ENCODE results near the gene STAB2.

The STAB2 gene

GRCh38 chr12:103586132-103586531 lies 941 bp upstream of the STAB2 start:
- no peaks in the 10 kb centered on the region for H3K4me1 ChIP-seq (ENCODE audit: control insufficient read depth, insufficient read depth, low read length)
- no peak overlapping the region for H3K27ac ChIP-seq (ENCODE audit: low read depth, low read length)
- H3K4me3 ChIP-seq (ENCODE audit: low read depth, low read length), result no peak overlapping the region
- no peaks in the 10 kb centered on the region for H3K36me3 ChIP-seq (ENCODE audit: control insufficient read depth, insufficient read depth, low read length)
- H3K9me3 ChIP-seq (ENCODE audit: control insufficient read depth, insufficient read depth, low read depth, low read length), result no peaks in the 10 kb centered on the region
- no peak overlapping the region for H3K9ac ChIP-seq (ENCODE audit: low read length)
- H3K27me3 ChIP-seq (ENCODE audit: control insufficient read depth, insufficient read depth, low read length), result no peaks in the 10 kb centered on the region

- Histone ChIP-seq H3K27me3 (ENCODE audit: control insufficient read depth, insufficient read depth, low read length) (no peaks in the 10 kb centered on the region), H3K4me3 (ENCODE audit: low read depth, low read length) (no peak overlapping the region), H3K4me1 (ENCODE audit: control insufficient read depth, insufficient read depth, low read length) (no peaks in the 10 kb centered on the region), H3K27ac (ENCODE audit: low read depth, low read length) (no peak overlapping the region), H3K9ac (ENCODE audit: low read length) (no peak overlapping the region), H3K9me3 (ENCODE audit: control insufficient read depth, insufficient read depth, low read depth, low read length) (no peaks in the 10 kb centered on the region), H3K36me3 (ENCODE audit: control insufficient read depth, insufficient read depth, low read length) (no peaks in the 10 kb centered on the region)
Measured at GRCh38 chr12:103588680-103589079, 1.6 kb downstream of the STAB2 start.

GRCh38 chr12:103589517-103589916 lies 2.4 kb downstream of the STAB2 start:
- H3K36me3 ChIP-seq (ENCODE audit: control insufficient read depth, insufficient read depth, low read length), result no peaks in the 10 kb centered on the region
- H3K4me3 ChIP-seq (ENCODE audit: low read depth, low read length), result no peak overlapping the region
- H3K9me3 ChIP-seq (ENCODE audit: control insufficient read depth, insufficient read depth, low read depth, low read length), result no peaks in the 10 kb centered on the region
- H3K9ac ChIP-seq (ENCODE audit: low read length), result no peak overlapping the region
- H3K27ac ChIP-seq (ENCODE audit: low read depth, low read length), result no peak overlapping the region
- no peaks in the 10 kb centered on the region for H3K27me3 ChIP-seq (ENCODE audit: control insufficient read depth, insufficient read depth, low read length)
- H3K4me1 ChIP-seq (ENCODE audit: control insufficient read depth, insufficient read depth, low read length), result no peaks in the 10 kb centered on the region

DNA sequence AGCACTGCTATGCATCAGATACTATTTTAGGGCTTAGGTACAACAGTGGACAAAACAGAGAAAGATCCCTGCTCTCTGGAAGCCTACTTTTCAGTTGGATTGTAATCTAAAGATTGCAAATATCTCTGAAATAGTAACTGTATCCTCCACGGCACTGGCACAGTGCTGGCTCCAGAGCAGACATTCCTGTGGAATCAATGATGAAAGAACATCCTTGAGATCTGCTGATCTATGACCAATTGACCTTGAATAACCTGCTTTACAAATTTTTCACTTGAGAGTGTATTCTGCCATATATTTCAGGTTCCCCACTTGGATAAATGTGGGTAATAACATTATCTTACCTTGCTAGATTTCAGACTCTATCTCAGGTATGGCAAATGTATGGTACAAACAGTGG lies 3.2 kb downstream of the STAB2 start:
- no peaks in the 10 kb centered on the region for H3K36me3 ChIP-seq (ENCODE audit: control insufficient read depth, insufficient read depth, low read length)
- H3K9me3 ChIP-seq (ENCODE audit: control insufficient read depth, insufficient read depth, low read depth, low read length), result no peaks in the 10 kb centered on the region
- no peak overlapping the region for H3K4me3 ChIP-seq (ENCODE audit: low read depth, low read length)
- H3K27me3 ChIP-seq (ENCODE audit: control insufficient read depth, insufficient read depth, low read length), result no peaks in the 10 kb centered on the region
- no peak overlapping the region for H3K9ac ChIP-seq (ENCODE audit: low read length)
- no peak overlapping the region for H3K27ac ChIP-seq (ENCODE audit: low read depth, low read length)
- H3K4me1 ChIP-seq (ENCODE audit: control insufficient read depth, insufficient read depth, low read length), result no peaks in the 10 kb centered on the region

- no peaks in the 10 kb centered on the region for H3K4me1 ChIP-seq (ENCODE audit: control insufficient read depth, insufficient read depth, low read length)
- no peaks in the 10 kb centered on the region for H3K36me3 ChIP-seq (ENCODE audit: control insufficient read depth, insufficient read depth, low read length)
- no peaks in the 10 kb centered on the region for H3K27me3 ChIP-seq (ENCODE audit: control insufficient read depth, insufficient read depth, low read length)
- no peak overlapping the region for H3K4me3 ChIP-seq (ENCODE audit: low read depth, low read length)
- no peaks in the 10 kb centered on the region for H3K9me3 ChIP-seq (ENCODE audit: control insufficient read depth, insufficient read depth, low read depth, low read length)
- H3K9ac ChIP-seq (ENCODE audit: low read length), result no peak overlapping the region
- H3K27ac ChIP-seq (ENCODE audit: low read depth, low read length), result no peak overlapping the region
Measured at GRCh38 chr12:103596981-103597380, 9.9 kb downstream of the STAB2 start.

DNA sequence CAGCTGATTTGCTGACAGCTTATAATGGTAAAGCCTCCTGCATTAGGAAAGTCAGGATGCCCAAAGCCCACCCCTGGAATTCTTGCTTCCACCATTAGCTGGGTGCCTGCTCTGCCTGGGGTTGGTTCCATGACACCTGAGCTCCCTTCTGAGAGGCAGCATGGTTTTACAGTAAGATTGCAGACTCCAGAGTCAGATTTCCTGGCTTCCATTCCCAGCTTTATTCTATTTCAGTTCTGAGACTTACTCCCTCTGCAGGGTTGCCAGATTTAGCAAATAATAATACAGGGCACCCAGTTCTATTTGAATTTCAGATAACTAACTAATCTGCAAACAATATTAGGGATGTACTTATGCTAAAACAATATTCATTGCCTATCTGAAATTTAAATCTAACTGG lies 12.2 kb downstream of the STAB2 start:
- Histone ChIP-seq H3K9me3 (ENCODE audit: control insufficient read depth, insufficient read depth, low read depth, low read length) (no peaks in the 10 kb centered on the region), H3K9ac (ENCODE audit: low read length) (no peak overlapping the region), H3K36me3 (ENCODE audit: control insufficient read depth, insufficient read depth, low read length) (no peaks in the 10 kb centered on the region), H3K4me1 (ENCODE audit: control insufficient read depth, insufficient read depth, low read length) (no peaks in the 10 kb centered on the region), H3K4me3 (ENCODE audit: low read depth, low read length) (no peak overlapping the region), H3K27me3 (ENCODE audit: control insufficient read depth, insufficient read depth, low read length) (no peaks in the 10 kb centered on the region), H3K27ac (ENCODE audit: low read depth, low read length) (no peak overlapping the region)

DNA sequence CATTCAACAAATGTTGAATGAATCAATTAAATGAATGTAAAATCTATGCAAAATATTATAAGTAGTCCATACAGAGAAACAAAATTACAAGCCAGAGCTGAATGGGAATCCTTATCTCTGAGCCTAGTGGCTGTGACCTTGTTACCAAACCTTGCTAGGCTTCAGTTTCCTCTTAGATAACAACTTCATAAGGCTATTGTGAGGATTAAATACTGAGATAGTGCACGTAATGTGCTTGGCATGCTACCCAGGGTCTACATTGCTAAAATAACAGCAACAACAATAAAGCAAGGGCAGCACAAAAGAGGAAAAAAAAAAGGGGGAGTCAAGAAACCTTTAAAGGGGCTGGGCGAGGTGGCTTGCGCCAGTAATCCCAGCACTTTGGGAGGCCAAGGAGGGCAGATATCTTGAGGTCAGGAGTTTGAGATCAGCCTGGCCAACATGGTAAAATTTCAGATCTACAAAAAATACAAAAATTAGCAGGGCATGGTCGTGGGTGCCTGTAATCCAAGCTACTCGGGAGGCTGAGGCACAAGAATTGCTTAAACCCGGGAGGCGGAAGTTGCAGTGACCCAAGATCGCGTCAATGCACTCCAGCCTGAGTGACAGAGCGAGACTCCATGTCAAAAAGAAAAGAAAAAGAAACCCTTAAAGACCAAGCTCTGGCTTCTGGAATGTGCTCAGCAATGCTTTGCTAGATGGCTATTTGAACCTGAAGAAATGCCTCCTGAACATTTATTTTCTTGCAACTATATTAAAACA lies 14.1 kb downstream of the STAB2 start:
- Histone ChIP-seq H3K9ac (ENCODE audit: low read length) (no peak overlapping the region), H3K4me3 (ENCODE audit: low read depth, low read length) (no peak overlapping the region), H3K4me1 (ENCODE audit: control insufficient read depth, insufficient read depth, low read length) (no peaks in the 10 kb centered on the region), H3K27me3 (ENCODE audit: control insufficient read depth, insufficient read depth, low read length) (no peaks in the 10 kb centered on the region), H3K36me3 (ENCODE audit: control insufficient read depth, insufficient read depth, low read length) (no peaks in the 10 kb centered on the region), H3K9me3 (ENCODE audit: control insufficient read depth, insufficient read depth, low read depth, low read length) (no peaks in the 10 kb centered on the region), H3K27ac (ENCODE audit: low read depth, low read length) (no peak overlapping the region)

GRCh38 chr12:103620395-103620794 lies 33.3 kb downstream of the STAB2 start:
- Histone ChIP-seq H3K9ac (ENCODE audit: low read length) (no peak overlapping the region), H3K4me3 (ENCODE audit: low read depth, low read length) (no peak overlapping the region), H3K27me3 (ENCODE audit: control insufficient read depth, insufficient read depth, low read length) (no peaks in the 10 kb centered on the region), H3K27ac (ENCODE audit: low read depth, low read length) (no peak overlapping the region), H3K9me3 (ENCODE audit: control insufficient read depth, insufficient read depth, low read depth, low read length) (no peaks in the 10 kb centered on the region), H3K4me1 (ENCODE audit: control insufficient read depth, insufficient read depth, low read length) (no peaks in the 10 kb centered on the region), H3K36me3 (ENCODE audit: control insufficient read depth, insufficient read depth, low read length) (no peaks in the 10 kb centered on the region)

- no peaks in the 10 kb centered on the region for H3K4me1 ChIP-seq (ENCODE audit: control insufficient read depth, insufficient read depth, low read length)
- H3K27ac ChIP-seq (ENCODE audit: low read depth, low read length), result no peak overlapping the region
- no peak overlapping the region for H3K9ac ChIP-seq (ENCODE audit: low read length)
- H3K9me3 ChIP-seq (ENCODE audit: control insufficient read depth, insufficient read depth, low read depth, low read length), result no peaks in the 10 kb centered on the region
- H3K4me3 ChIP-seq (ENCODE audit: low read depth, low read length), result no peak overlapping the region
- no peaks in the 10 kb centered on the region for H3K27me3 ChIP-seq (ENCODE audit: control insufficient read depth, insufficient read depth, low read length)
- no peaks in the 10 kb centered on the region for H3K36me3 ChIP-seq (ENCODE audit: control insufficient read depth, insufficient read depth, low read length)
Measured at GRCh38 chr12:103623716-103624115, 36.6 kb downstream of the STAB2 start.

- Histone ChIP-seq H3K4me1 (ENCODE audit: control insufficient read depth, insufficient read depth, low read length) (no peaks in the 10 kb centered on the region), H3K9ac (ENCODE audit: low read length) (no peak overlapping the region), H3K4me3 (ENCODE audit: low read depth, low read length) (no peak overlapping the region), H3K27ac (ENCODE audit: low read depth, low read length) (no peak overlapping the region), H3K27me3 (ENCODE audit: control insufficient read depth, insufficient read depth, low read length) (no peaks in the 10 kb centered on the region), H3K9me3 (ENCODE audit: control insufficient read depth, insufficient read depth, low read depth, low read length) (no peaks in the 10 kb centered on the region), H3K36me3 (ENCODE audit: control insufficient read depth, insufficient read depth, low read length) (no peaks in the 10 kb centered on the region)
Measured at GRCh38 chr12:103626498-103626897, 39.4 kb downstream of the STAB2 start.

DNA sequence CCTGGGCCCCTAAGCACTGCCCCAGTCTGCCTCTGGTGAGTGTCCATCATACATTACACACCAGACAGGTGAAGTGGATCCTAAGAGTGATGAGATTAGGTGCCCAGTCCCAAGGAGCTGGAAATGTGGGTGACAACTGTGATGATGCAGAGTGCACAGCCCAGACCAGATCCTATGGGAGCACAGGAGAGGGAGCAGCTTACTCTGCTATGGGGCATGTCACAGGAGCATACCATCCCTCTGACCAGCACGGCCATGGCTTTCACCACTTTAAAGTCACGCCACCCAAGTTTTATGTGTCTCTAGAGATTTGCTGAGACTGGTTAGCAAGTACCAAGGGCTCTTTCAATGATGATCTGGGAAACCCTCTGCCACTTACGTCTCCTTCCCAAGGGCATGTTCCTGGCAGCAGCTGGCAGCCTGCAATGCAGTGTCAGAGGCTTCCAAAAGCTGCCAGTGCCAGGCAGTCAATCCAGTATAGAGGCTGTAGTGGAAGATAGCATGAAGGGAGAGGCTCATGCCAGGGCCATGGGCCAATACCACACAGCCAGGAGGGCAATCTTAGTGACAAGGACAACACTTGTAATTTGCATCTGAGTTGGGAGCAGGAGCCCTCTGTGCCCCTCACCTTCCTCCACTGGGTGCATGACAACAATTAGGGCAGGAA lies 40.2 kb downstream of the STAB2 start:
- Histone ChIP-seq H3K9me3 (ENCODE audit: control insufficient read depth, insufficient read depth, low read depth, low read length) (no peaks in the 10 kb centered on the region), H3K36me3 (ENCODE audit: control insufficient read depth, insufficient read depth, low read length) (no peaks in the 10 kb centered on the region), H3K4me1 (ENCODE audit: control insufficient read depth, insufficient read depth, low read length) (no peaks in the 10 kb centered on the region), H3K9ac (ENCODE audit: low read length) (no peak overlapping the region), H3K27me3 (ENCODE audit: control insufficient read depth, insufficient read depth, low read length) (no peaks in the 10 kb centered on the region), H3K4me3 (ENCODE audit: low read depth, low read length) (no peak overlapping the region), H3K27ac (ENCODE audit: low read depth, low read length) (no peak overlapping the region)

Measured in HUES6 (cell line).